ENCODE data around the gene METAP1D.
A peak's percentile ranks its signal among the peaks of the same experiment; 100 is the strongest.

The METAP1D gene

GRCh38 chr2:172072303-172072702, 72.5 kb downstream of the METAP1D start:
- Mint-ChIP-seq H3K27ac (no peak overlapping the region), H3K36me3 (ENCODE audit: low read depth) (peaks cover 11% of the 10 kb centered on the region), H3K4me3 (no peak overlapping the region), H3K9me3 (no peaks in the 10 kb centered on the region), H3K4me1 (no peaks in the 10 kb centered on the region), H3K27me3 (peaks cover 9% of the 10 kb centered on the region)
- DNase-seq (no peak), ATAC-seq (no peak)

GRCh38 chr2:172072706-172073105, 73.0 kb downstream of the METAP1D start:
- Mint-ChIP-seq H3K4me3 (no peak overlapping the region), H3K27me3 (peaks cover 9% of the 10 kb centered on the region), H3K4me1 (no peaks in the 10 kb centered on the region), H3K36me3 (ENCODE audit: low read depth) (peaks cover 8% of the 10 kb centered on the region), H3K9me3 (no peaks in the 10 kb centered on the region), H3K27ac (no peak overlapping the region)
- no peak for DNase-seq
- ATAC-seq: no peak

- Mint-ChIP-seq H3K27me3 (peaks cover 9% of the 10 kb centered on the region), H3K27ac (no peak overlapping the region), H3K9me3 (no peaks in the 10 kb centered on the region), H3K4me3 (no peak overlapping the region), H3K4me1 (no peaks in the 10 kb centered on the region), H3K36me3 (ENCODE audit: low read depth) (peaks cover 8% of the 10 kb centered on the region)
- ATAC-seq: no peak
- no peak for DNase-seq
Observed at GRCh38 chr2:172073518-172073917, 73.8 kb downstream of the METAP1D start.

GRCh38 chr2:172074254-172074653, 74.5 kb downstream of the METAP1D start:
- Mint-ChIP-seq H3K4me1 (no peaks in the 10 kb centered on the region), H3K36me3 (ENCODE audit: low read depth) (peaks cover 4% of the 10 kb centered on the region), H3K27me3 (peaks cover 10% of the 10 kb centered on the region), H3K9me3 (no peaks in the 10 kb centered on the region), H3K4me3 (no peak overlapping the region), H3K27ac (no peak overlapping the region)
- DNase-seq: no peak
- no peak for ATAC-seq

- H3K4me1 Mint-ChIP-seq: peaks cover 9% of the 10 kb centered on the region
- no peak for DNase-seq
- H3K9me3 Mint-ChIP-seq: peaks cover 4% of the 10 kb centered on the region
- H3K27ac Mint-ChIP-seq: no peak overlapping the region
- ATAC-seq: no peak
- peaks cover 6% of the 10 kb centered on the region for H3K36me3 Mint-ChIP-seq (ENCODE audit: low read depth)
- H3K4me3 Mint-ChIP-seq: no peak overlapping the region
- H3K27me3 Mint-ChIP-seq: peaks cover 60% of the 10 kb centered on the region
Observed at GRCh38 chr2:172079416-172079815, 79.7 kb downstream of the METAP1D start.

GRCh38 chr2:172079838-172080640, 80.3 kb downstream of the METAP1D start:
- Mint-ChIP-seq H3K4me1 (peaks cover 9% of the 10 kb centered on the region), H3K4me3 (no peak overlapping the region), H3K9me3 (peaks cover 4% of the 10 kb centered on the region), H3K27me3 (peaks cover 66% of the 10 kb centered on the region), H3K36me3 (ENCODE audit: low read depth) (peaks cover 6% of the 10 kb centered on the region), H3K27ac (no peak overlapping the region)
- no peak for ATAC-seq
- no peak for DNase-seq

GRCh38 chr2:172080641-172081220, 81.0 kb downstream of the METAP1D start:
- DNase-seq (no peak), ATAC-seq (no peak)
- Mint-ChIP-seq H3K27me3 (peaks cover 70% of the 10 kb centered on the region), H3K36me3 (ENCODE audit: low read depth) (peaks cover 6% of the 10 kb centered on the region), H3K4me1 (peaks cover 15% of the 10 kb centered on the region), H3K27ac (no peak overlapping the region), H3K4me3 (no peak overlapping the region), H3K9me3 (peaks cover 4% of the 10 kb centered on the region)

GRCh38 chr2:172081221-172082022, 81.7 kb downstream of the METAP1D start:
- Mint-ChIP-seq H3K27ac (no peak overlapping the region), H3K4me1 (peaks cover 21% of the 10 kb centered on the region), H3K36me3 (ENCODE audit: low read depth) (peaks cover 6% of the 10 kb centered on the region)

GRCh38 chr2:172082105-172082943, 82.6 kb downstream of the METAP1D start:
- Mint-ChIP-seq H3K36me3 (ENCODE audit: low read depth) (peaks cover 6% of the 10 kb centered on the region), H3K27me3 (peaks cover 80% of the 10 kb centered on the region), H3K4me3 (no peak overlapping the region), H3K4me1 (peaks cover 28% of the 10 kb centered on the region), H3K27ac (no peak overlapping the region), H3K9me3 (peaks cover 4% of the 10 kb centered on the region)
- DNase-seq: no peak
- no peak for ATAC-seq

More at GRCh38 chr2:172081221-172082022, 81.7 kb downstream of the METAP1D start:
- no peak overlapping the region for H3K4me3 Mint-ChIP-seq
- no peak for ATAC-seq
- peaks cover 72% of the 10 kb centered on the region for H3K27me3 Mint-ChIP-seq
- DNase-seq: no peak
- H3K9me3 Mint-ChIP-seq: peaks cover 4% of the 10 kb centered on the region

GRCh38 chr2:172082944-172083627, 83.3 kb downstream of the METAP1D start:
- Mint-ChIP-seq H3K27ac (no peak overlapping the region), H3K4me1 (peaks cover 36% of the 10 kb centered on the region)

GRCh38 chr2:172083628-172084394, 84.1 kb downstream of the METAP1D start:
- peak overlapping the region; percentile 78 for H3K4me3 Mint-ChIP-seq
- H3K36me3 Mint-ChIP-seq (ENCODE audit: low read depth): peaks cover 6% of the 10 kb centered on the region
- H3K27me3 Mint-ChIP-seq: peaks cover 95% of the 10 kb centered on the region
- H3K9me3 Mint-ChIP-seq: peaks cover 4% of the 10 kb centered on the region
- ATAC-seq (no peak), DNase-seq (no peak)
- peaks cover 43% of the 10 kb centered on the region for H3K4me1 Mint-ChIP-seq
- H3K27ac Mint-ChIP-seq: no peak overlapping the region

More at GRCh38 chr2:172082944-172083627, 83.3 kb downstream of the METAP1D start:
- Mint-ChIP-seq H3K4me3 (no peak overlapping the region), H3K36me3 (ENCODE audit: low read depth) (peaks cover 6% of the 10 kb centered on the region), H3K9me3 (peaks cover 4% of the 10 kb centered on the region), H3K27me3 (peaks cover 88% of the 10 kb centered on the region)
- ATAC-seq: no peak
- DNase-seq: no peak

GRCh38 chr2:172084395-172084644, 84.6 kb downstream of the METAP1D start:
- Mint-ChIP-seq H3K4me3 (peak overlapping the region; percentile 78), H3K27ac (no peak overlapping the region), H3K4me1 (peaks cover 43% of the 10 kb centered on the region), H3K36me3 (ENCODE audit: low read depth) (peaks cover 6% of the 10 kb centered on the region), H3K27me3 (peaks cover 96% of the 10 kb centered on the region), H3K9me3 (peaks cover 4% of the 10 kb centered on the region)
- DNase-seq (no peak), ATAC-seq (no peak)
